MM.1S (cell line): ENCODE results near the gene ATP2B2.

Source experiments
- DNase-seq: peaks from one replicate; pipeline ENCODE4 v3.0.0-alpha.2; 2015
- H2AFZ ChIP-seq: fragments of 300-600 bp; sonication (generic); 2 replicates; pipeline ENCODE4 v1.6.0; 2016; ENCODE audit warnings: antibody characterized with exemption, low read length
- H3F3A ChIP-seq: fragments of 300-600 bp; sonication (generic); 2 replicates; pipeline ENCODE4 v1.6.1; 2016; ENCODE audit warnings: mild to moderate bottlenecking, antibody characterized with exemption, low read length, moderate library complexity, mixed read lengths; ENCODE audit not compliant: insufficient read depth
- H3K27ac ChIP-seq: fragments of 300-600 bp; sonication (generic); 2 replicates; pipeline ENCODE4 v1.5.1; 2016; ENCODE audit warnings: mild to moderate bottlenecking, low read length
- H3K27me3 ChIP-seq: fragments of 300-600 bp; sonication (generic); replicated peaks from 2 replicates; pipeline ENCODE4 v1.6.0; 2016; ENCODE audit warnings: low read length; ENCODE audit not compliant: insufficient read depth
- H3K36me3 ChIP-seq: fragments of 300-600 bp; sonication (generic); replicated peaks from 2 replicates; pipeline ENCODE4 v1.6.1; 2016; ENCODE audit warnings: mild to moderate bottlenecking, low read length, mixed read lengths; ENCODE audit not compliant: insufficient read depth
- H3K4me1 ChIP-seq: fragments of 300-600 bp; sonication (generic); 2 replicates; pipeline ENCODE4 v1.6.1; 2016; ENCODE audit warnings: low read length, mixed read lengths
- H3K4me2 ChIP-seq: fragments of 300-600 bp; sonication (generic); 2 replicates; pipeline ENCODE4 v1.6.0; 2016; ENCODE audit warnings: low read depth, low read length
- H3K4me3 ChIP-seq: fragments of 300-600 bp; sonication (generic); 2 replicates; pipeline ENCODE4 v1.5.1; 2016; ENCODE audit warnings: low read length, mixed read lengths
- H3K79me2 ChIP-seq: fragments of 300-600 bp; sonication (generic); 2 replicates; pipeline ENCODE4 v1.6.1; 2016; ENCODE audit warnings: mixed run types, low read length, mixed read lengths
- H3K9ac ChIP-seq: fragments of 300-600 bp; sonication (generic); 2 replicates; pipeline ENCODE4 v1.6.1; 2016; ENCODE audit warnings: low read length, mixed read lengths
- H3K9me2 ChIP-seq: fragments of 300-600 bp; sonication (generic); replicated peaks from 2 replicates; pipeline ENCODE4 v1.6.1; 2016; ENCODE audit warnings: mild to moderate bottlenecking, low read length, mixed read lengths; ENCODE audit not compliant: insufficient read depth
- H3K9me3 ChIP-seq: fragments of 300-600 bp; sonication (generic); replicated peaks from 2 replicates; pipeline ENCODE4 v1.6.1; 2016; ENCODE audit warnings: mild to moderate bottlenecking, low read length, mixed read lengths; ENCODE audit not compliant: insufficient read depth
- H4K20me1 ChIP-seq: fragments of 300-600 bp; sonication (generic); 2 replicates; pipeline ENCODE4 v1.6.1; 2016; ENCODE audit warnings: mild to moderate bottlenecking, low read length, moderate library complexity, mixed read lengths; ENCODE audit not compliant: insufficient read depth
- EZH2 ChIP-seq: fragments of 300-600 bp; sonication (generic); optimal IDR thresholded peaks from 2 replicates; pipeline ENCODE3; 2017; ENCODE audit warnings: low read depth, mild to moderate bottlenecking, antibody characterized with exemption, low read length, mixed read lengths
- EZH2phosphoT487 ChIP-seq: fragments of 300-600 bp; sonication (generic); IDR thresholded peaks from 2 replicates; pipeline ENCODE4 v1.6.1; 2018; ENCODE audit warnings: antibody characterized with exemption, low read length
- TF ChIP-seq, protein P1 (sequence below): fragments of 300-600 bp; sonication (generic); IDR thresholded peaks from 2 replicates; pipeline ENCODE4 v1.5.1; 2016; ENCODE audit warnings: antibody characterized with exemption, low read length, mixed read lengths

The ATP2B2 gene

DNA sequence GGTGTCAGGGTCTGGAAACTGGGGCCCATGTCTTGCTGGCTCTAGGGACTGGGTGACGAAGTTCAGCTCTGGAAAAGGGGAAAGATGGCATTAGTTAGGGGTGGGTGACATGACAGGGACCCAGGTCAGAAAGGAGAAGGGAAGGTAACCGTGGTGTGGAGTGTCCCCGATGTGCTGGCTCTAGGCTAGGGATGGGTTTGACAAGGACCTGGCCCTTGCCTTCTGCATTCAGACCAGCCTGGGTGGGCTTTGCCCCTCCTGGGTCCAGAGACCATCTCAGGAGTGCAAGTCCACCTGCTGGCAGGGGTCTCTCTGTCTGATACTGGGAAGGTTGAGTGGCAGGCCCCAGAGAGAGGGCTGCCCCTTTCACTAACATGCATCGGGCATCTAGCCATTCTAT, 28.7 kb upstream of the ATP2B2 start:
- H3K4me1 ChIP-seq = no peaks in the 10 kb centered on the region
- TF ChIP-seq, protein P1, sequence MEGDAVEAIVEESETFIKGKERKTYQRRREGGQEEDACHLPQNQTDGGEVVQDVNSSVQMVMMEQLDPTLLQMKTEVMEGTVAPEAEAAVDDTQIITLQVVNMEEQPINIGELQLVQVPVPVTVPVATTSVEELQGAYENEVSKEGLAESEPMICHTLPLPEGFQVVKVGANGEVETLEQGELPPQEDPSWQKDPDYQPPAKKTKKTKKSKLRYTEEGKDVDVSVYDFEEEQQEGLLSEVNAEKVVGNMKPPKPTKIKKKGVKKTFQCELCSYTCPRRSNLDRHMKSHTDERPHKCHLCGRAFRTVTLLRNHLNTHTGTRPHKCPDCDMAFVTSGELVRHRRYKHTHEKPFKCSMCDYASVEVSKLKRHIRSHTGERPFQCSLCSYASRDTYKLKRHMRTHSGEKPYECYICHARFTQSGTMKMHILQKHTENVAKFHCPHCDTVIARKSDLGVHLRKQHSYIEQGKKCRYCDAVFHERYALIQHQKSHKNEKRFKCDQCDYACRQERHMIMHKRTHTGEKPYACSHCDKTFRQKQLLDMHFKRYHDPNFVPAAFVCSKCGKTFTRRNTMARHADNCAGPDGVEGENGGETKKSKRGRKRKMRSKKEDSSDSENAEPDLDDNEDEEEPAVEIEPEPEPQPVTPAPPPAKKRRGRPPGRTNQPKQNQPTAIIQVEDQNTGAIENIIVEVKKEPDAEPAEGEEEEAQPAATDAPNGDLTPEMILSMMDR = no peak
- TF ChIP-seq EZH2phosphoT487 (no peak), EZH2 (no peak)
- H3K27me3 ChIP-seq = peaks cover 16% of the 10 kb centered on the region; the same call in 1 of the 2 replicates
- no peak overlapping the region for H3K4me3 ChIP-seq
- no peaks in the 10 kb centered on the region for H4K20me1 ChIP-seq
- DNase-seq = no peak
- H3F3A ChIP-seq = no peaks in the 10 kb centered on the region
- no peak overlapping the region for H2AFZ ChIP-seq
- H3K36me3 ChIP-seq = no peaks in the 10 kb centered on the region
- no peaks in the 10 kb centered on the region for H3K79me2 ChIP-seq
- H3K27ac ChIP-seq = no peak overlapping the region
- H3K9me3 ChIP-seq = no peaks in the 10 kb centered on the region
- H3K4me2 ChIP-seq = no peak overlapping the region
- no peak overlapping the region for H3K9ac ChIP-seq
- no peaks in the 10 kb centered on the region for H3K9me2 ChIP-seq

GRCh38 chr3:10533737-10534023, 28.3 kb upstream of the ATP2B2 start:
- H4K20me1 ChIP-seq = no peaks in the 10 kb centered on the region
- no peak for DNase-seq
- H3K27me3 ChIP-seq = peaks cover 16% of the 10 kb centered on the region; the same call in 1 of the 2 replicates
- TF ChIP-seq EZH2 (no peak), EZH2phosphoT487 (no peak)
- TF ChIP-seq, protein P1 = no peak
- no peaks in the 10 kb centered on the region for H3K79me2 ChIP-seq
- H3K36me3 ChIP-seq = no peaks in the 10 kb centered on the region
- H3F3A ChIP-seq = no peaks in the 10 kb centered on the region
- H3K27ac ChIP-seq = no peak overlapping the region
- H3K4me2 ChIP-seq = no peak overlapping the region
- no peaks in the 10 kb centered on the region for H3K9me2 ChIP-seq
- H3K9me3 ChIP-seq = no peaks in the 10 kb centered on the region
- H3K4me3 ChIP-seq = no peak overlapping the region
- no peaks in the 10 kb centered on the region for H3K4me1 ChIP-seq
- no peak overlapping the region for H2AFZ ChIP-seq
- H3K9ac ChIP-seq = no peak overlapping the region

- H3K9ac ChIP-seq = no peak overlapping the region
- no peaks in the 10 kb centered on the region for H3K9me3 ChIP-seq
- H4K20me1 ChIP-seq = no peaks in the 10 kb centered on the region
- no peak overlapping the region for H3K4me3 ChIP-seq
- no peaks in the 10 kb centered on the region for H3K79me2 ChIP-seq
- H2AFZ ChIP-seq = no peak overlapping the region
- DNase-seq = no peak
- H3K27me3 ChIP-seq = peaks cover 21% of the 10 kb centered on the region; the same call in 1 of the 2 replicates
- H3K4me1 ChIP-seq = no peaks in the 10 kb centered on the region
- H3K27ac ChIP-seq = no peak overlapping the region
- H3F3A ChIP-seq = no peaks in the 10 kb centered on the region
- H3K9me2 ChIP-seq = no peaks in the 10 kb centered on the region
- H3K36me3 ChIP-seq = no peaks in the 10 kb centered on the region
- H3K4me2 ChIP-seq = no peak overlapping the region
- TF ChIP-seq EZH2 (no peak), EZH2phosphoT487 (no peak)
- TF ChIP-seq, protein P1 = no peak
Measured at GRCh38 chr3:10532939-10533736, 27.8 kb upstream of the ATP2B2 start.
